Epithelial cell of proximal tubule (primary cell): ENCODE data around the gene CASP10. TPM values are rescaled to one million over a fixed set of nuclear protein-coding genes. Genes with fewer than 3 reads are reported as not detected.

ENCODE experiments used
- DNase-seq: peaks from one replicate; pipeline ENCODE4 v3.0.0-alpha.2; 2011; ENCODE audit warnings: low read depth
- H3K4me3 ChIP-seq: 2 replicates; pipeline ENCODE4 v1.5.1; 2011; ENCODE audit warnings: low read depth, mild to moderate bottlenecking, low read length
- CTCF ChIP-seq: conservative IDR thresholded peaks from 2 replicates; pipeline ENCODE4 v1.5.1; 2012; ENCODE audit warnings: low read depth, mild to moderate bottlenecking, low read length
- total RNA-seq: library from RNA; depleted of rRNA; stranded (reverse); fragments of >200 nt; gene quantifications from 2 replicates; pipeline ENCODE4 v1.2.3, GENCODE V29; 2015

CASP10 gene
- total RNA-seq, 1 donor from 2014 or later, result 3.8 TPM

GRCh38 chr2:201244829-201245228, 61.9 kb downstream of the CASP10 start:
- peak; percentile 5 for TF ChIP-seq CTCF
- no peak for DNase-seq
- H3K4me3 ChIP-seq, result no peak overlapping the region

DNA sequence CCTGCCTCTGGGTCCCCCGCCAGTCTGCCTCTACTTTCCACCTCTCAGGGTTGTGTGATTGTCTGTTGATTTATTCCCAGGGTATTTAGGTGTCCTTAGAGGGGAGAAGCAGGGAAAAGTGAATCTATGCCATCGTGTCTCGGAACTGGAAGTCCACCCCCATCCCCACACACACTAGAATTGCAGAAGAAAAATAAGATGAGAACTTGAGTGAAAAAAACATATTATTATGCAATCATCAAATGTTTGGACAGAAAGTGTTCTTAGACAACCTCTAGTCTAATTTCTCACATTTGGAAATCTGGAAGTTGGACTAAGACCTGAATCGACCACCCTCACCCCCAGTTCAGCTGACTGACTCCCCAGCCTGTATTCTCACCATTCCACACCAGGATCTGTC, 63.3 kb downstream of the CASP10 start:
- DNase-seq, result no peak
- no peak for TF ChIP-seq CTCF
- H3K4me3 ChIP-seq, result no peak overlapping the region

GRCh38 chr2:201248288-201248844, 65.4 kb downstream of the CASP10 start:
- no peak for TF ChIP-seq CTCF
- DNase-seq, result no peak
- H3K4me3 ChIP-seq, result no peak overlapping the region

DNA sequence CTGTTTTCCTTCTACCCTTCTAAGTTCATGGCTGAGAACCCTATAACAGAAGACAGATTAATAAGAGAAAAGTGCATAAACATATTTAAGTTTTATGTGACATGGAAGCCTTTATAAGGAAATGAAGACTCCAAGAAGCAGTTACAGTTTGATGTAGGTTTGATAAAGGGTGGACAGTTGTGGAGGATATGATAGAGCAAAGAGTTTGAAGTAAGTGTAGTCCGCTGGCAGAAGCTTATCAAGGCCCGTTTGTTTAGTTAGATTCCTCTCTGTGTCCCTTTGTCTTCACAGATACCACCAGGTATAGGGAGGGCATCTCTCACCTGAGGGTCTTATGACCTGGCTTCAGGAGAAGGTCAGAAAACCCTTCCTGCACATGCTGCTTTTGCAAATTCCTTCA, 66.9 kb downstream of the CASP10 start:
- TF ChIP-seq CTCF, result no peak
- H3K4me3 ChIP-seq, result no peak overlapping the region
- no peak for DNase-seq

DNA sequence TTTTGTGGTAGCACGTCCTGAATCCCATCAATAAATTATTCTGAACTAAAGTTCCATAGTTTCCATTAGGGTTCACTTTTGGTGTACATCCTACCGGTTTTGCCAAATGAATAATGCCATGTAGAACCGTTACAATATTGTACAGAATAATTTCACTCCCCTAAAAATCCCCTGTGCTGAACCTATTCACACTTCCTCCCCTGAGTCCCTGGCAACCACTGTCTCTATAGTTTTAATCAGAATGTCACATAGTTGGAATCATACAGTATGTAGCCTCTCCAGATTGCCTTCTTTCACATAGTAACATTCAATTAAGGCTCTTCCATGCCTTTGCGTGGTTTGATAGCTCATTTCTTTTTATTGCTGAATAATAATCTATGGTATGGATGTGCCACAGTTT, 67.8 kb downstream of the CASP10 start:
- TF ChIP-seq CTCF, result no peak
- no peak for DNase-seq
- H3K4me3 ChIP-seq, result no peak overlapping the region

DNA sequence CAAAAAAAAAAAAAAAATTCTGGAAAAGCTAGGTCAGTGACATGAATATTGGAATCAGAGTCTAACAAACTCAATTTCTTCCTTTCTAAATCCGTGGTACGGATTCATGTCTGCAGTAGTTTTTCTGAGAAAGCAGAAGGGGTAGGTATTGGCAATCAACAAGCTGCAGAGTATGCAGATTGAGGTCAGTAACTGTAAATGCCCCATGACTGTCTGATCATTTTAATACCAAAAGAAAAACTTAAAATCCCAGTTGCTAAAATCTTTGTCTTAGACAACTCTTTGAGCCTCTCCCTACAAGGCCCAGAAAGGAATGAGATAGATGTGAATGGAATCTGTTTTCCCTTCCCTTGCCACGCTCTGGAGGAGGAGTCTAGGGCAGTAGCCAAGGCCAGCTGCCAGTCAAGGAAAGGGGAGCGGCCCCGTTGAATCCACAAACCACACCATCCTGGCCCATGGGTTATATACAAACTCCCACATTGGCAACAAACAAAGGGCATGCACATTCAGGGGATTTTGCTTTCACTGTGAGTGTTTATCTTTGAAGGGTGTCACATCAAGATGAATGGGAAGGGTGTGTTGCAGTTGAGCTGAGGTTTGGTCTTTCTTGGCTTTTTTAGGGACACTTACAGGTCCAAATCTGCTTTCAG, 71.3 kb downstream of the CASP10 start:
- no peak overlapping the region for H3K4me3 ChIP-seq
- TF ChIP-seq CTCF, result no peak
- no peak for DNase-seq
